ENCODE data around the gene GRK7.
"Not testable (repeated sequence)": the region's sequence is repeated elsewhere in the genome, so short reads cannot be mapped to it uniquely, and the experiment has no call there.

The GRK7 gene

GRCh38 chr3:141763088-141763750 lies at the start of gene GRK7:
TSS of gene GRK7 (plus strand) at chr3:141763408. CDS start at chr3:141778285, 14,877 bp downstream.
- no peak for DNase-seq

- no peak for DNase-seq
Observed at GRCh38 chr3:141714671-141715070, 48.5 kb upstream of the GRK7 start.

- DNase-seq, result no peak
Observed at GRCh38 chr3:141722081-141722480, 41.1 kb upstream of the GRK7 start.

DNA sequence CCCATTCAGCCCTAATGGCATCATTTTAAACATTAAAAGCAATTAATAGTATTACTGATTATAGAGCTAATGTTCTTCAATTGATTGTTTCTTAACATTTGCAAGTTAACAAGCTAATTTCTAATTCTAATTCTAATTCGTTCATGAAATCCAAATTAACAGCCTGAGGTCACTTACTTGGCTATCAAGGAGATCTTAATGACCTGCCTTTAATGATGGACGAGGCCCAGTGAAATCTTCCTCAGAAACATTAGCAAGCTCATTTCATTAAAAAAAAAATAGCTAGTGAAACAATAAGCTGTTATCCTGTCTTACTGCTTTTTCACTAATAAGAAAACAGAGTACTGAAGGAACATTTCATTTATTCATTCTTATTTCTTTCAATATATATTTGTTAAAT lies 40.6 kb upstream of the GRK7 start:
- DNase-seq, result no peak

DNA sequence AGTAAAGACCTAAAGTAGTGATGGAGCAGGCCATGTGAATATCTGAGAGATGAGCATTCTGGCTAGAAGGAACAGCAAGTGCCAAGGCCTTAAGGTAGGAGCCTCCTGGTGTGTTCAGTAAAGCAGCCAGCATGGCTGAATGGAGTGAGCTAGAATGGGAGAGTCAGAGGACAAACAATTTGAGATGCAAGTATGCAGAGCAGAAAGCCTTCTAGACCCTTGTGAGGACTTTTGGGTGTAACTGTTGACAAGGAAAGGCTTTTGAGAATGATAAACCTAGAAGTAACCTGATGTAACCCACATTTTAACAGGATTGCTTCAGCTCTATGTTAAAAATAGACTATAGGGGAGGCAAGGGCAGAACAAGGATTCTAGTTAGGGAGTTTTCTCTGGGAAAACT lies 40.0 kb upstream of the GRK7 start:
- no peak for DNase-seq

DNA sequence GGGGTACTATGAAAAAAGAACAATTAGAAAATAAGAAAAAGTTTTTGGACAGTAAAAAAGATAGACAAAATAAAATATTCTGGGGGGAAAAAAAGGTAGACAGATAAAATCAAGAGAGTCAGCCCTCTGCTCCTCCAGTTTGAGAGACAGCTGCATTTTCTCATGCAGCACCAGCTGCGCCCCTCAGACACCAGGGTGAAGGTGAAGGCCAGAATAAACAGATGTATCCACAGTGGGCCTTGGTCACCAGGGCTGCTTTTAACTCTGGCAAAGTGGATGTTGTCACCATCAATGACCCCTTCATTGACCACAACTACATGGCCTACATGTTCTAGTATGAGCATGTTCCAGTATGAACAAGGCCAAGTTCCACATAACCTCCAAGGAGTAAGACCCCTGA lies 39.0 kb upstream of the GRK7 start:
- no peak for DNase-seq

DNA sequence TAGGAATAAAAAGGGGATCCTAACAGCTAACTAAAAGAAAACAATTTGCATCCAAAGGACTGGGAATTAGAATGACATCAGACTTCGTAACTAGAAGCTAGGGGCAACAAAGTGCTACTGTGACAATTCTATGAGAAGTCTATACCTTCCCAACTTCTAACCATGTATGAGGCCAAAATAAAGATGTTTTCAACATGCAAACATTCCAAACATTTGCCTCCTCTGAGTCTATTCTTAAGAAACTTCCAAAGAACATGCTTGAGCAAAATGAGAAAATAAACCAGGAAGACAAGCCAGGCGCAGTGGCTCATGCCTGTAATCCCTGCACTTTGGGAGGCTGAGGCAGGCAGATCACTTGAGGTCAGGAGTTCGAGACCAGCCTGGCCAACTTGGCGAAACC lies 38.2 kb upstream of the GRK7 start:
- no peak for DNase-seq

DNA sequence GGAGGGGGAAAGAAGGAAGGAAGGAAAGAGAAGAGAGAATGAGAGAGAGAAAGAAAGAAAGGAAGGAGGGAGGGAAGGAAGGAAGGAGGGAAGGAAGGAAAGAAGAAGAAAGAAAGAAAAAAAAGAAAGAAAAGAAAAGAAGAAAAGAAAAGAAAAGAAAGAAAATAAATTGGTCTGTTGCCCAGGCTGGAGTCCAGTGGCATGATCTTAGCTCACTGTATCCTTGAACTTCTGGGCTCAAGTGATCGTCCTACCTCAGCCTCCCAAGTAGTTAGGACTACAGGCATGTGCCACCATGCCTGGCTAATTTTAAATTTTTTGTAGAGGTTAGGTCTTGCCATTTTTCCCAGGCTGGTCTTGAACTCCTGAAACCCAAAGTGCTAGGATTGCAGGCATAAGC lies 36.7 kb upstream of the GRK7 start:
- DNase-seq, result no peak

- no peak for DNase-seq
Observed at GRCh38 chr3:141728355-141728892, 34.8 kb upstream of the GRK7 start.

GRCh38 chr3:141729240-141729639 lies 34.0 kb upstream of the GRK7 start:
- DNase-seq, result no peak

DNA sequence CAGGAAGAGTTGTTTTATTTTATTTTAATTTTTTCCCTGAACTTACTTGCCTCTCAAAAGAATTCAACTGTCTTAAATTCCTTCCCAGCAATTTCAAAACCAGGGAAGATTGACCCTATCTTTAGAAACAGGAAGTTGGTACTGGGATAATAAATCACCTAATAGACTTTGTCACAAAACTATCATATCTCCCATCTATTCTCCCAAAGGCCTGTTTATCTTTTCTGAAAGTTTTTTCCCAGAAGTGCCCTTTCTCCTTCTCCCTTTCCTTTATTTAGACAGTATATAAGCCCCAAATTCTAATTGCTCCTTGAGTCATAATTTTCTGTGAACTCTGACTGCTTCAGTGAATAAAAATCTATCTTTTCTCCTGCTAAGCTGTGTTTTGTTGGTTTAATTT lies 28.0 kb upstream of the GRK7 start:
- DNase-seq, result no peak

DNA sequence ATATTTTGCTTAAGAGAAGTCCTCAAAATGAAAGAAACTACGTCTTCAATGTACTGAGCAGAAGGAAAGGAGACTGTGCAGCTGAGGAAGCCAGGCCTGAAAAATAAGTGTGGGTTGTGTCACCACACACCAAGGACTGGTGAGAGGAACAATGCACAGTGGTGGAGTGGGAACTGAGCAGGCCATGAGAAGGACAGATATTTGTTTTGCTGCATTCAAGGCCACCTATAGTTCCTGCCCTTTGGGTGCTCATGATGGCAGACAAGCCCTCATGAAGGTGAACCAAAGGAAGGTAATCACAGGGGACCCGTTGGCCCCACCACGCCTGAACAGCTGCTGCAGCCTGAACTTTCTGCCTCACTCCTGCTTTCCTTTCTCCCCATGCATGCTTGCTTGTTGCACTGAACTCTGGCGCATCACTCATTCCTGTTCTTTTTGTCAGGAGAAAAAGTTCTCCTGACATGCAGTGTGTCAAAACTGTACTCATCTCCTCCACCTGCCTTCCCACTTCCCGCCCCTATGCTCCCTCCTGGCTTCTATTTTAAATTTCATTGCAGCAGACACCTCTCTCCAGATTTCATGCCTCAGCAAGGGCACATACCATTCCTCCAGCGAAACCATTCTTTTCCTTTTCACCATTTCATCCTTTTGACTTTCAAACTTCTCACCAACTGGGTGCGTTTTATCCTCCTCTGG lies 27.3 kb upstream of the GRK7 start:
- DNase-seq, result no peak

- DNase-seq, result no peak
Observed at GRCh38 chr3:141737093-141737492, 26.1 kb upstream of the GRK7 start.

GRCh38 chr3:141737678-141738021 lies 25.6 kb upstream of the GRK7 start:
- DNase-seq, result no peak

DNA sequence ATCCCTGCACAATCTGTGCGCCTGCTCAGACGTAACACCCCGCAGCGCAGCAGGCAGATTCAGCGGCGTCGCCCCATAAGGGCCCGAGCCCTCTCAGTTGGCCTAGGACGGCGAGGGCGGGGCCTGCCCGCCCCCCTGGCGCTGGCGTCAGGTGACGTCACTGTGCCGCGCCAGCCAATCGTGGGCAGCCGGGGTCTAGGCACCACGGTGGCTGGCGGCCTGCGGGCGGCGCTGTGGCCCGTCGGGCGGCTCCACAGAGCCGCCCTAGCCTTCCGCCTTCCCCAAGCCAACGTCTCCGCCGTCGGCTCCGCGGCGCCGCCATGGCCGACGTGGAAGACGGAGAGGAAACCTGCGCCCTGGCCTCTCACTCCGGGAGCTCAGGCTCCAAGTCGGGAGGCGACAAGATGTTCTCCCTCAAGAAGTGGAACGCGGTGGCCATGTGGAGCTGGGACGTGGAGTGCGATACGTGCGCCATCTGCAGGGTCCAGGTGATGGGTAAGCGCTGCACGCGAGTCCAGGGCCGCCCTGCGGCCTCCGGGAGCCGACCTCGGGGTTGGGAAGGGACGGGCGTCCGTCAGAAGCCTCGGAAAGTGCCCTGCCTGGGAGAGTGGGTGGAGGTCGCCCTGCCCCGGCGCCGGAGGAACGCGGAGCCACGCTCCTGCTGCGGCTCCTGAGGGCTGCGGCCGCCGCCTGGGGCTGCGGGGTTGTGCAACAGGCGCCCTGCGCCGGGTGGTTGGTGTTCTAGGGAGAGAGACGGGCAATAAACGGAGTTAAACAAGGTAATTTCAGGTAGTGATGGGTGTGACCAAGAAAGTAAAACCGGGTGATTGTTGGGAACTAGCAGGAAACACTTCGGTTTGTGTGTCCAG lies 25.0 kb upstream of the GRK7 start, which contains the start of gene RNF7:
RNF7 (plus strand) TSS at position 277 of the 869 bp plus-strand sequence; CDS start at position 321, 44 bp downstream.
- peak; percentile 98 for DNase-seq

DNA sequence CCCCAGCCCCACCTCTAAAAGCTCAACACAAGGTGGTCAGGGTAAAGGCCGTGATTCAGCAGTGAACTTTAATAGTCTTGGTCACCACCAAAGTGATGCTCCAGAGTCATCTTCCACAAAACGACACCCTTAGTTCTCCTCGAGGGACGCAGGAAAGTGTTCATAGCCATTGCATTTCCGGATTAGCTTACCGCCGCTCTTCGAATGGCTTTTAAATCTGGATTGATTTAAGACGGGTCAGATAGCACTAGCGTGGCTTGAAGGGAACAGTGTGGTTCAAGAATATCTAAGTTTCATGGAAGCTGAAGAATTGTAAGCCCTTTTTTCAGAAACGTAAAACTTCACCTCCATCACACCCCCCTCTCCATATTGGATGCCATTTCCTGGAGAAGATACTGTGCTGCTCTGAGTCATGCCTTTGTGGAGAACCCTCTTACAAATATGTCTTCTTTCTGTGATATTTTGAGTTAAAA lies 24.3 kb upstream of the GRK7 start:
- DNase-seq, result peak; percentile 49

DNA sequence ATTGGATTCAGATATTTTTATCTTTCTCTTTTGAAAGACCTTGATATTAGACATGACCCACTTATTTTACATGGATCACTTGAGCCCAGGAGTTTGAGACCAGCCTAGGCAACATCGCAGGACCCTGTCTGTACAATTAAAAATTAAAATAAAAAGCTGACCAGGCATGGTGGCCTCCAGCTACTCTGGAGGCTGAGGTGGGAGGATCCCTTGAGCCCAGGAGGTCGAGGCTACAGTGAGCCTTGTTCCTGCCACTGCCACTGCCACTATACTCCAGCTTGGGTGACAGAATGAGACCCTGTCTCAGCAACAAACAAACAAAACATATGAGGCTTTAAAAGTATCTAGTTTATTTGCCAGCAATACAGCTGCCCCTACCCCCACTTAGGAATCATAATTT lies 23.5 kb upstream of the GRK7 start:
- DNase-seq, result no peak

DNA sequence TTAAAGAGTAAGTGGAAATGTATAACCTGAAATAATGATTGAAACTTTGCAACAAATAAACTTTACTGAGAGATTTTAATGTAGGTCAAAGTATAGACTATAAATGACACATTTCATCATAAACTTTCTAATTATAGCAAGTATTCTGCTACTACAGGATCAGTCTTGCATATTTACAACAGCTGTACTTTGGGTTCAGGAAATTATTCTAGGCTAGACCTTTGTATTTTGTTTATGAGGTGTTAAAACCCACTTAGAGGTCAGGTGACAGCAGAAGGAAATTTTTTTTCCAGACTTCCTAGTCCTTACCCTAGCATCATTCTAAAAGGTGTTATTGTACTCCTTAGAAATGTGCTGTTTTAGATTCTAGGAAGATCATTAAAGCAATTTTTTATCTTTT lies 22.9 kb upstream of the GRK7 start:
- no peak for DNase-seq

- no peak for DNase-seq
Observed at GRCh38 chr3:141743305-141743704, 19.9 kb upstream of the GRK7 start.

- DNase-seq, result no peak
Observed at GRCh38 chr3:141746962-141747361, 16.2 kb upstream of the GRK7 start.

DNA sequence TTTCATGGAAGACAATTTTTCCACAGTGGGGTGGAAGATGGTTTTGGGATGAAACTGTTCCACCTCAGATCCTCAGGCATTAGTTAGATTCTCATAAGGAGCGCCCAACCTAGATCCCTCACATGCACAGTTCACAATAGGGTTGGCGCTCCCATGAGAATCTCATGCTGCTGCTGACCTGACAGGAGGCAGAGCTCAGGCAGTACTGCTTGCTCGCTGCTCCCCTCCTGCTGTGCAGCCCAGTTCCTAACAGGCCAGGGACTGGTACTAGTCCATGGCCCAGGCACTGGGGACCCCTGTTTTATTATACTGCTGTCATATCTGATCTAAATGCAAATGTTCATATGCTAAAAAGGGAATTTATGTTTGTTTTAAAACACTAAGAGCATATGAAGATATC lies 9.8 kb upstream of the GRK7 start:
- DNase-seq, result no peak

DNA sequence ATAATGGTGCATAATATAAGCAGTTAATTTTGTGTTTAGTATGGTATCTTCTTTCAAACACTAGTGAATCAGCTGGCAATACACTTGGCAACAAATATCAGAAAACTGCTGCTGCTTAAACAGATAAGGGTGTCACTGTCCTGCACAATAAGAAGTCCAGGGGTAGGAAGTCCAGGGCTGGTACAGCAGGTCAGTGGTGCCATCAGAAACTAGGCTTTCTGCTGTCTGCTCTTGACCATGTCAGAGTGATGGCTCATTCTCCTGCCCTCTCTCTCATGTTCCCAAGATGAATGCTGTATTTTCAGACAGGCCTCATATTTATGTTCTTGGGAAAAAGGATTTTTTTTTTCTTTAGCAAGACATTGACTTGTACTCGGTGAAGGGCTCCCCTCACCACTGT lies 9.2 kb upstream of the GRK7 start:
- no peak for DNase-seq

- not testable (repeated sequence) for DNase-seq
Observed at GRCh38 chr3:141762552-141762951, 656 bp upstream of the GRK7 start.

All from KG1 (cell line).